Karpas-422 (cell line): Measurements from ENCODE around the gene ARSI. TPM values are rescaled to one million over a fixed set of nuclear protein-coding genes. Genes with fewer than 3 reads are reported as not detected.

Experiments used
- DNase-seq: peaks from one replicate; pipeline ENCODE4 v3.0.0-alpha.2; 2015
- H2AFZ ChIP-seq: fragments of 200-600 bp; sonication (generic); 2 replicates; pipeline ENCODE4 v1.6.1; 2014; ENCODE audit warnings: antibody characterized with exemption, low read length, mixed read lengths
- H3K27ac ChIP-seq: fragments of 200-600 bp; sonication (generic); 2 replicates; pipeline ENCODE4 v1.5.1; 2014; ENCODE audit warnings: mild to moderate bottlenecking, low read length, moderate library complexity
- H3K27me3 ChIP-seq: fragments of 200-600 bp; sonication (generic); 2 replicates; pipeline ENCODE4 v1.6.1; 2014; ENCODE audit warnings: low read length, mixed read lengths
- H3K36me3 ChIP-seq: fragments of 200-600 bp; sonication (generic); 2 replicates; pipeline ENCODE4 v1.6.1; 2014; ENCODE audit warnings: low read length, mixed read lengths; ENCODE audit not compliant: insufficient read depth
- H3K4me1 ChIP-seq: fragments of 200-600 bp; sonication (generic); 2 replicates; pipeline ENCODE4 v1.6.1; 2014; ENCODE audit warnings: mild to moderate bottlenecking, low read length, mixed read lengths
- H3K4me2 ChIP-seq: fragments of 200-600 bp; sonication (generic); 2 replicates; pipeline ENCODE4 v1.6.1; 2014; ENCODE audit warnings: low read length, low read depth, mild to moderate bottlenecking; ENCODE audit not compliant: poor library complexity, severe bottlenecking
- H3K4me3 ChIP-seq: fragments of 200-600 bp; sonication (generic); 2 replicates; pipeline ENCODE4 v1.5.1; 2014; ENCODE audit warnings: mild to moderate bottlenecking, antibody characterized with exemption, low read length, mixed read lengths
- H3K79me2 ChIP-seq: fragments of 200-600 bp; sonication (generic); 2 replicates; pipeline ENCODE4 v1.6.1; 2014; ENCODE audit warnings: mild to moderate bottlenecking, low read length, mixed read lengths
- H3K9ac ChIP-seq: fragments of 200-600 bp; sonication (generic); 2 replicates; pipeline ENCODE4 v1.6.0; 2014; ENCODE audit warnings: low read length
- H3K9me2 ChIP-seq: fragments of 200-600 bp; sonication (generic), shearing (Covaris generic); replicated peaks from 2 replicates; pipeline ENCODE4 v1.6.0; 2014; ENCODE audit warnings: mild to moderate bottlenecking, low read length, moderate library complexity; ENCODE audit not compliant: insufficient read depth
- H3K9me3 ChIP-seq: fragments of 300-700, 200-600 bp; sonication (generic); 2 replicates; pipeline ENCODE4 v1.6.1; 2014; ENCODE audit warnings: low read length, mixed read lengths
- H4K20me1 ChIP-seq: fragments of 200-600 bp; sonication (generic); 2 replicates; pipeline ENCODE4 v1.6.1; 2014; ENCODE audit warnings: mild to moderate bottlenecking, antibody characterized with exemption, low read length, low read depth; ENCODE audit not compliant: insufficient read depth
- total RNA-seq: library from RNA; depleted of rRNA; stranded (reverse); fragments of >200 nt; shearing (Covaris generic); gene quantifications from 2 replicates; pipeline ENCODE4 v1.2.3, GENCODE V29; 2014; ENCODE audit warnings: low replicate concordance

ARSI gene
- total RNA-seq, 1 experiment from 2014 or later: not detected

GRCh38 chr5:150262502-150262901 is 40.2 kb downstream of the ARSI start:
- Histone ChIP-seq H4K20me1 (no peaks in the 10 kb centered on the region), H3K9me3 (no peaks in the 10 kb centered on the region)

GRCh38 chr5:150261231-150261630 is 41.5 kb downstream of the ARSI start:
- Histone ChIP-seq H3K4me1 (peaks cover 4% of the 10 kb centered on the region; the same call in 1 of the 2 replicates), H3K9ac (no peak overlapping the region), H3K27ac (no peak overlapping the region), H3K4me3 (no peak overlapping the region), H3K27me3 (no peaks in the 10 kb centered on the region), H3K4me2 (no peak overlapping the region), H3K9me2 (no peaks in the 10 kb centered on the region), H4K20me1 (no peaks in the 10 kb centered on the region), H3K9me3 (no peaks in the 10 kb centered on the region), H3K36me3 (no peaks in the 10 kb centered on the region), H3K79me2 (no peaks in the 10 kb centered on the region), H2AFZ (no peak overlapping the region)
- DNase-seq: no peak

More at GRCh38 chr5:150262502-150262901, 40.2 kb downstream of the ARSI start:
- Histone ChIP-seq H3K9me2 (no peaks in the 10 kb centered on the region), H3K9ac (no peak overlapping the region), H2AFZ (no peak overlapping the region), H3K79me2 (no peaks in the 10 kb centered on the region), H3K36me3 (no peaks in the 10 kb centered on the region), H3K4me1 (peaks cover 4% of the 10 kb centered on the region; the same call in 1 of the 2 replicates), H3K4me2 (no peak overlapping the region), H3K4me3 (no peak overlapping the region), H3K27me3 (no peaks in the 10 kb centered on the region), H3K27ac (no peak overlapping the region)
- DNase-seq: no peak

DNA sequence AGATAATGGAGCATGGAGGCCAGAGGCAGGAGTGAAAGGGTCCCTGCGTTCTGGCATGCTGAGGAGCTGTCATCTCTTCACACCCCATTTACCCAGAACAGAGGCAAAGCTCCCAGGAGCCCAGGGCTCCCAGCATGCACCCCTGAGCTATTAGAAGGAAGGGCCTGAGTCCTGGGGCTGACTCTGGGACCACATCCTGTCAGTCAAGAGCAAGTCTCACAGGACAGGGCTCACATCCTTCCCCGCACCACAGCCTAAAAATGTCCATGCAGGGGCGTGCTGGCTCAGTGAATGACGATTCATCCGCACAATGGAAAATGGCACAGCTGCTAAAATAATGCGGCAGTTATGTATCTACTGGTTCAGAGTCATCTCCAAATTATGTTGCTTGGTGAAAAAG is 44.6 kb downstream of the ARSI start:
- no peaks in the 10 kb centered on the region for H3K9me3 ChIP-seq
- H4K20me1 ChIP-seq: no peaks in the 10 kb centered on the region
- H3K27ac ChIP-seq: no peak overlapping the region
- no peaks in the 10 kb centered on the region for H3K9me2 ChIP-seq
- H3K4me1 ChIP-seq: peaks cover 4% of the 10 kb centered on the region; the same call in 1 of the 2 replicates
- peak; percentile 52 for DNase-seq
- H3K4me3 ChIP-seq: no peak overlapping the region
- H3K4me2 ChIP-seq: no peak overlapping the region
- no peak overlapping the region for H2AFZ ChIP-seq
- H3K9ac ChIP-seq: no peak overlapping the region
- H3K79me2 ChIP-seq: no peaks in the 10 kb centered on the region
- no peaks in the 10 kb centered on the region for H3K36me3 ChIP-seq
- H3K27me3 ChIP-seq: no peaks in the 10 kb centered on the region

DNA sequence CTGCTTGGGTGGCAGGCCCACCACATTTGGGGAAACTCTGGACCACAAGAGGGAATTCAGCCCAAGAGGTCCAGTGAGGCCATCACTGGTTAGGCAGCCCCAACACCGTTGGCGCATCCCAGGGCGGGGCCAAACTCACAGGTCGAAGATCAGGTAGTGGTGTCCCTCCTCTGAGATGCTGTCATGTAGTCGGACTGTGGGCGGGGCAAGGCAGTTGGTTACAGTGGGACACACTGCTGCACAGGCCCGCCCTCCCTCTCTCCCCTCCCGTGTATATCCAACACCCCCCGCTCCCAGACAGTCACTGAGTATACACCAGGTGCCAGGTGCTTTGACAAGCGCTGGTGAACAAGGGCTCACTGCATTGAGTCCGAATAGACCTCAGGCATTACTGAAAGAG is 45.3 kb downstream of the ARSI start:
- Histone ChIP-seq H3K27ac (no peak overlapping the region), H3K27me3 (no peaks in the 10 kb centered on the region), H3K4me1 (peaks cover 4% of the 10 kb centered on the region; the same call in 1 of the 2 replicates), H3K4me2 (no peak overlapping the region), H3K36me3 (no peaks in the 10 kb centered on the region), H4K20me1 (no peaks in the 10 kb centered on the region), H2AFZ (no peak overlapping the region), H3K9me2 (no peaks in the 10 kb centered on the region), H3K9ac (no peak overlapping the region), H3K9me3 (no peaks in the 10 kb centered on the region), H3K79me2 (no peaks in the 10 kb centered on the region), H3K4me3 (no peak overlapping the region)
- no peak for DNase-seq

DNA sequence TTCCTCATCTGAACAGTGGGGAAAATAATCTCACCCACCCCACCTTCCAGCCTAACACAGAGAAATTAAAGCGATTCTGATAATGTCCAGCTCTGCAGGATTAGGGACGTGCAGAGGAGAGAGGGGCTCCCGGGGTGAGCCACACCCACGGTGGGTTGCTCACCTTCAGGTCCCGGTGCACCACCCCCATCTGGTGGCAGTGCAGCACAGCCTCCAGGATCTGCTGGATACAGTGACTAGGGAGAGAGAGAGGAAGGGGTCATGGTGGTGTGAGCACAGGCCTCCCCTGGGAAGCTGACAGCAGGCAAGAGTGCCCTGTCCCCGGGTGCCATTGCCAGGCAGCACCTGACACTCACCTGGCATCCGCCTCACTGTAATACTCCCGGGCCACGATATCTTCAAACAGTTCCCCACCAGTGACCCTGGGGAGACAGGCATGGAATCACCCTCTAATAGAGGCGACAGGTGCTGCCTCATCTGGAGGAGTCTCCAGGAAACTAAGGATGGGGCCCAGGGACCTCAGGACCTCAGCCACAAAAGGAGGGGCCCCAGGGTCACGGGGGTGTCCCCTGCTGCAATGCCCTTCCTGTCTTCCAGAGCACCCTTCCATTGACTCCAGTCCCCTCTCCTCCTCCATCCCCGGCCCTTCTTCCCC is 46.2 kb downstream of the ARSI start:
- Histone ChIP-seq H3K9me3 (no peaks in the 10 kb centered on the region), H3K9me2 (no peaks in the 10 kb centered on the region), H3K9ac (no peak overlapping the region), H3K4me1 (peaks cover 4% of the 10 kb centered on the region; the same call in 1 of the 2 replicates), H3K4me3 (no peak overlapping the region), H3K27me3 (no peaks in the 10 kb centered on the region), H3K4me2 (no peak overlapping the region), H4K20me1 (no peaks in the 10 kb centered on the region), H2AFZ (no peak overlapping the region), H3K27ac (no peak overlapping the region), H3K79me2 (no peaks in the 10 kb centered on the region), H3K36me3 (no peaks in the 10 kb centered on the region)
- DNase-seq: no peak

- no peak overlapping the region for H3K4me3 ChIP-seq
- H3K9ac ChIP-seq: no peak overlapping the region
- no peaks in the 10 kb centered on the region for H3K36me3 ChIP-seq
- H3K9me3 ChIP-seq: no peaks in the 10 kb centered on the region
- no peaks in the 10 kb centered on the region for H4K20me1 ChIP-seq
- no peaks in the 10 kb centered on the region for H3K27me3 ChIP-seq
- peak; percentile 46 for DNase-seq
- H3K27ac ChIP-seq: no peak overlapping the region
- no peaks in the 10 kb centered on the region for H3K79me2 ChIP-seq
- peaks cover 4% of the 10 kb centered on the region; the same call in 1 of the 2 replicates for H3K4me1 ChIP-seq
- no peak overlapping the region for H3K4me2 ChIP-seq
- H3K9me2 ChIP-seq: no peaks in the 10 kb centered on the region
- H2AFZ ChIP-seq: no peak overlapping the region
Measured at GRCh38 chr5:150255659-150256409, 46.9 kb downstream of the ARSI start.

- no peak for DNase-seq
- H3K9me2 ChIP-seq: no peaks in the 10 kb centered on the region
Measured at GRCh38 chr5:150254774-150255173, 47.9 kb downstream of the ARSI start.

DNA sequence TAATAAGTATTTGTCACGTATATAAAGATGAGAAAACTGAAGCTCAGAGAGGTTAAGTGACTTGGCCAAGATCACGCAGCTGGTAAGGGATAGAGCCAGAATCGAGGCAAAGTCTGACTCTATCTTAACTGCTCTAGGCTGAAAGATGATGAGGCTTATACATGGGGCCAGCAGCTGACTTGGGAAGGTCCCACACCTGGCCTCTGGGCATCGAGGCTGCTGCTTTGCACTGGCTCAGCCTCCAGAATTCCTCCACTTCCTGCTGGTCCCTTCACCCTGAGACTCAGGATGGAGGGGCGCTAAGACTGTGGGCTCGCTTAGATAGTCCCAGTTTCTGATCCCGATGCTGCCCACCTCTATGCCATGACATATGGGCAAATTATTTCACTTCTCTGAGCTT is 48.3 kb downstream of the ARSI start:
- Histone ChIP-seq H3K36me3 (no peaks in the 10 kb centered on the region), H2AFZ (no peak overlapping the region), H3K27me3 (no peaks in the 10 kb centered on the region), H3K9ac (no peak overlapping the region), H3K4me2 (no peak overlapping the region), H3K4me1 (peaks cover 4% of the 10 kb centered on the region; the same call in 1 of the 2 replicates), H3K9me2 (no peaks in the 10 kb centered on the region), H3K79me2 (no peaks in the 10 kb centered on the region), H3K9me3 (no peaks in the 10 kb centered on the region), H4K20me1 (no peaks in the 10 kb centered on the region), H3K27ac (no peak overlapping the region), H3K4me3 (no peak overlapping the region)
- no peak for DNase-seq

More at GRCh38 chr5:150254774-150255173, 47.9 kb downstream of the ARSI start:
- Histone ChIP-seq H3K4me1 (peaks cover 4% of the 10 kb centered on the region; the same call in 1 of the 2 replicates), H3K4me3 (no peak overlapping the region), H4K20me1 (no peaks in the 10 kb centered on the region), H3K9ac (no peak overlapping the region), H3K36me3 (no peaks in the 10 kb centered on the region), H3K27me3 (no peaks in the 10 kb centered on the region), H3K79me2 (no peaks in the 10 kb centered on the region), H3K4me2 (no peak overlapping the region), H3K9me3 (no peaks in the 10 kb centered on the region), H3K27ac (no peak overlapping the region), H2AFZ (no peak overlapping the region)
